ENCODE measurements around the gene GCK. TPM values are rescaled to one million over a fixed set of nuclear protein-coding genes. Genes with fewer than 3 reads are reported as not detected.

GCK gene
- total and polyA plus RNA-seq, 2 of the 13 experiments (the other 11 are each of a cell fraction or from before 2014, with no cell fraction given): not detected

GRCh38 chr7:44194562-44195145 is 5.4 kb upstream of the GCK start:
- Histone ChIP-seq H3K4me2 (ENCODE audit: low read depth, low read length) (no peak overlapping the region), H3K4me3 (replicated peaks in 1 of 3; ENCODE audit: insufficient read depth in 1 of 3, low read depth in 2 of 3, low read length in 3 of 3) (no peak overlapping the region), H3K27ac (ENCODE audit: extremely low read length, insufficient read depth, low read length) (no peak overlapping the region), H3K9me3 (ENCODE audit: low read length) (no peaks in the 10 kb centered on the region), H3K79me2 (ENCODE audit: insufficient read depth, low read length) (no peaks in the 10 kb centered on the region), H2AFZ (ENCODE audit: low read length) (no peak overlapping the region), H3K4me1 (ENCODE audit: insufficient read depth, low read length) (no peaks in the 10 kb centered on the region), H3K27me3 (ENCODE audit: control insufficient read depth in 1 of 2, insufficient read depth in 2 of 2, low read length in 2 of 2) (peaks cover 0 to 9% of the 10 kb centered on the region in 2 experiments; a peak in 1 of 5 replicates), H3K36me3 (replicated peaks in 1 of 2; ENCODE audit: control insufficient read depth in 1 of 2, insufficient read depth in 2 of 2, low read length in 2 of 2) (no peaks in the 10 kb centered on the region), H3K9ac (ENCODE audit: insufficient read depth, low read depth, low read length) (no peak overlapping the region), H4K20me1 (ENCODE audit: insufficient read depth, low read length) (no peaks in the 10 kb centered on the region)
- POLR2A ChIA-PET: no interaction called here
- DNase-seq (ENCODE audit: low spot score): no peak
- TF ChIP-seq KLF15 (CRISPR knock-in tag; IDR thresholded peaks at IDR 0.05; ENCODE audit: borderline replicate concordance) (no peak), HOXD1 (CRISPR knock-in tag; IDR thresholded peaks at IDR 0.05) (no peak), ZNF75D (CRISPR knock-in tag; IDR thresholded peaks at IDR 0.05; ENCODE audit: borderline replicate concordance) (no peak), HNF1B (CRISPR knock-in tag; IDR thresholded peaks at IDR 0.05) (no peak), ZNF614 (CRISPR knock-in tag; IDR thresholded peaks at IDR 0.05; ENCODE audit: borderline replicate concordance) (no peak), ZNF317 (CRISPR knock-in tag; IDR thresholded peaks at IDR 0.05) (no peak), MZF1 (CRISPR knock-in tag; IDR thresholded peaks at IDR 0.05; ENCODE audit: borderline replicate concordance) (no peak), ZNF451 (CRISPR knock-in tag; IDR thresholded peaks at IDR 0.05) (no peak), POGK (CRISPR knock-in tag; conservative IDR thresholded peaks at IDR 0.05) (no peak)
- ATAC-seq: no peak
- no TSS peak for BruUV-seq (replicated peaks)
- intact Hi-C loops (cut with micrococcal nuclease; ENCODE audit: unreplicated experiment): loop anchor here (10.0 kb wide), 1 partner anchor 60 kb away; no protein-coding TSS in a partner anchor
- CTCF ChIA-PET (ENCODE audit: low intra/inter-chr PET ratio, low total read pairs): no interaction called here
- FAIRE-seq: no peak
- in situ Hi-C loops (cut with HindIII; ENCODE audit: extremely low pct_ligation_motif_present, low pct_unique_long_range_greater_than_20kb): loop anchor here (5.0 kb wide), 1 partner anchor 72 kb away; the partner anchor contains the start of gene POLD2
- 7% methylated on average over 3 of the region's 3 CpGs for WGBS (ENCODE audit: low lambda C conversion rate)

Measured in HepG2 (cell line).